GM18511 (cell line): ENCODE results near the gene RGMA.
"Not testable (repeated sequence)": the region's sequence is repeated elsewhere in the genome, so short reads cannot be mapped to it uniquely, and the experiment has no call there.

Experiments used
- ATAC-seq: cut with Tn5 transposase; IDR thresholded peaks from one replicate; pipeline ENCODE4 v1.9.1; 2021; ENCODE audit warnings: mild to moderate bottlenecking, moderate library complexity; ENCODE audit not compliant: unreplicated experiment

The RGMA gene

GRCh38 chr15:93049914-93050578 lies 39.0 kb downstream of the RGMA start:
- no peak for ATAC-seq

- ATAC-seq: no peak
Observed at GRCh38 chr15:93049233-93049632, 39.8 kb downstream of the RGMA start.

GRCh38 chr15:93048759-93049161 lies 40.3 kb downstream of the RGMA start:
- no peak for ATAC-seq

- no peak for ATAC-seq
Observed at GRCh38 chr15:93048426-93048721, 40.6 kb downstream of the RGMA start.

GRCh38 chr15:93047621-93048425 lies 41.2 kb downstream of the RGMA start:
- no peak for ATAC-seq

- no peak for ATAC-seq
Observed at GRCh38 chr15:93046721-93047120, 42.3 kb downstream of the RGMA start.

- ATAC-seq: no peak
Observed at GRCh38 chr15:93046120-93046519, 42.9 kb downstream of the RGMA start.

GRCh38 chr15:93045191-93045785 lies 43.7 kb downstream of the RGMA start:
- ATAC-seq: no peak

GRCh38 chr15:93044301-93045190 lies 44.5 kb downstream of the RGMA start:
- ATAC-seq: no peak

GRCh38 chr15:93043621-93044300 lies 45.2 kb downstream of the RGMA start:
- no peak for ATAC-seq

GRCh38 chr15:93042691-93043378 lies 46.2 kb downstream of the RGMA start:
- ATAC-seq: no peak

- no peak for ATAC-seq
Observed at GRCh38 chr15:93042211-93042610, 46.8 kb downstream of the RGMA start.

GRCh38 chr15:93041159-93041547 lies 47.9 kb downstream of the RGMA start:
- ATAC-seq: no peak

GRCh38 chr15:93040288-93041158 lies 48.5 kb downstream of the RGMA start:
- ATAC-seq: no peak

GRCh38 chr15:93039562-93040287 lies 49.3 kb downstream of the RGMA start:
- ATAC-seq: not testable (repeated sequence)

GRCh38 chr15:93037820-93038705 lies 50.9 kb downstream of the RGMA start:
- no peak for ATAC-seq
